SK-N-SH treated with all-trans-retinoic acid at 6 μM for 48 hours (cell line): ENCODE results near the gene CCDC182.

Experiments
- ARNTL ChIP-seq: fragments of 450-650 bp; formaldehyde crosslinking; IDR thresholded peaks from 2 replicates; pipeline ENCODE4 v1.5.0; 2020; ENCODE audit warnings: low read depth, mild to moderate bottlenecking, moderate library complexity, borderline replicate concordance
- ESRRG ChIP-seq: fragments of 250-450 bp; sonication (Bioruptor Pico); IDR thresholded peaks from 2 replicates; pipeline ENCODE4 v1.6.1; 2021; ENCODE audit warnings: mild to moderate bottlenecking
- GLIS3 ChIP-seq: fragments of 250-450 bp; sonication (Bioruptor Pico); IDR thresholded peaks from 2 replicates; pipeline ENCODE4 v1.5.0; 2020; ENCODE audit warnings: mild to moderate bottlenecking, moderate library complexity
- PPARA ChIP-seq: fragments of 250-450 bp; sonication (Bioruptor Pico); IDR thresholded peaks from 2 replicates; pipeline ENCODE4 v1.5.0; 2020; ENCODE audit warnings: mild to moderate bottlenecking, borderline replicate concordance
- ZFP30 ChIP-seq: fragments of 450-650 bp; formaldehyde crosslinking; IDR thresholded peaks from 2 replicates; pipeline ENCODE4 v1.5.0; 2022; ENCODE audit warnings: mild to moderate bottlenecking, moderate library complexity
- ZNF70 ChIP-seq: fragments of 450-650 bp; formaldehyde crosslinking; IDR thresholded peaks from 2 replicates; pipeline ENCODE4 v1.5.0; 2020; ENCODE audit warnings: mild to moderate bottlenecking, moderate library complexity
- TF ChIP-seq, protein P1 (sequence below): fragments of 250-450 bp; sonication (Bioruptor Pico); IDR thresholded peaks from 2 replicates; pipeline ENCODE4 v1.8.0; 2020; ENCODE audit warnings: mild to moderate bottlenecking, moderate library complexity, borderline replicate concordance

- no peak for TF ChIP-seq ARNTL (CRISPR knock-in tag)
- TF ChIP-seq, protein P1, sequence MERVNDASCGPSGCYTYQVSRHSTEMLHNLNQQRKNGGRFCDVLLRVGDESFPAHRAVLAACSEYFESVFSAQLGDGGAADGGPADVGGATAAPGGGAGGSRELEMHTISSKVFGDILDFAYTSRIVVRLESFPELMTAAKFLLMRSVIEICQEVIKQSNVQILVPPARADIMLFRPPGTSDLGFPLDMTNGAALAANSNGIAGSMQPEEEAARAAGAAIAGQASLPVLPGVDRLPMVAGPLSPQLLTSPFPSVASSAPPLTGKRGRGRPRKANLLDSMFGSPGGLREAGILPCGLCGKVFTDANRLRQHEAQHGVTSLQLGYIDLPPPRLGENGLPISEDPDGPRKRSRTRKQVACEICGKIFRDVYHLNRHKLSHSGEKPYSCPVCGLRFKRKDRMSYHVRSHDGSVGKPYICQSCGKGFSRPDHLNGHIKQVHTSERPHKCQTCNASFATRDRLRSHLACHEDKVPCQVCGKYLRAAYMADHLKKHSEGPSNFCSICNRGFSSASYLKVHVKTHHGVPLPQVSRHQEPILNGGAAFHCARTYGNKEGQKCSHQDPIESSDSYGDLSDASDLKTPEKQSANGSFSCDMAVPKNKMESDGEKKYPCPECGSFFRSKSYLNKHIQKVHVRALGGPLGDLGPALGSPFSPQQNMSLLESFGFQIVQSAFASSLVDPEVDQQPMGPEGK (CRISPR knock-in tag), result no peak
- no peak for TF ChIP-seq ESRRG (CRISPR knock-in tag)
- no peak for TF ChIP-seq GLIS3 (CRISPR knock-in tag)
- TF ChIP-seq PPARA, result no peak
- TF ChIP-seq ZFP30 (CRISPR knock-in tag), result no peak
- no peak for TF ChIP-seq ZNF70 (CRISPR knock-in tag)
Observed at GRCh38 chr17:57744195-57745170, 616 bp downstream of the CCDC182 start.
